CD4-positive, alpha-beta T cell treated with Interleukin-1 beta for 1 hour (primary cell): ENCODE data around the gene HYLS1.

Source experiments
- DNase-seq, 2 donors: peaks; one replicate each; pipeline ENCODE4 v3.0.0-alpha.2; 2020 to 2022

The HYLS1 gene

GRCh38 chr11:125934473-125934872 lies 47.0 kb downstream of the HYLS1 start:
- no peak for DNase-seq

DNA sequence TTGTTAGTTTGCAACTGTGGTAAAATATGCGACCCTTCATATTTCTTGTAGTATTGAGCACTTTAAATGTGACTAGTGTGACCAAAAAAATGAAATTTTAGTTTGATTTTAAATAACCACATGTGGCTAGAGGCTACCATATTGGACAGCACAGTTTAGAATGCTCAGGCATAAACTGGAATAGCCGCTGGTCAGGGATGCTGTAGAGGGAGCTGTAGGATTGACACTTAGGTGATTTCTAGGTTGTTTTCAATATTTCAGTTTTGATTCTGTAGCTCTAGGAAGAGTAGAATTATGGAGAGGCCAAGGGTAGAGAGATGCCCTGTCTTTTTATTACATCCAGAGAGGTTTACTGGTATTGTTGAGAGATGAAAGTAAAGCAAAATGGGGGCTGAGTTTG lies 47.6 kb downstream of the HYLS1 start:
- no peak for DNase-seq

GRCh38 chr11:125935618-125936199 lies 48.2 kb downstream of the HYLS1 start:
- DNase-seq = no peak

DNA sequence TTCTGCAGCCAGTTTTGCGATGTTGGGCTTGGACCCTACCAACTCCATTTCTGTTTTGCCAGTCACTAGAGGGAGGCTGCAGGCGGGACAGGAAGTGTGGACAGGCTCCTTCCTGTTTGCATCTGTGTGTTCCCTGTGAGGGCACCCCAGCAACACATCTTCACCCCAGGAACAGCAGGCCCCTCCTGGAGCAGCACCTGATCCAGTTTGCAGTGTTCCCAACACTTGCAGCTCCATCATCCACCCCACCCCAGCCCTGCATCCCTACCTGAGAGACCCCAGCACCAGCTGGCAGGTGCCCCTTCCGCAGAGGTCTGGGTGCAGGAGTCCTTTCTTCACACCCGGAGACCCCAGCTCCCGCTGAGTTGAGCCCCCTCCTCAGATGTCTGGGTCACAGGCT lies 51.0 kb downstream of the HYLS1 start:
- no peak for DNase-seq

DNA sequence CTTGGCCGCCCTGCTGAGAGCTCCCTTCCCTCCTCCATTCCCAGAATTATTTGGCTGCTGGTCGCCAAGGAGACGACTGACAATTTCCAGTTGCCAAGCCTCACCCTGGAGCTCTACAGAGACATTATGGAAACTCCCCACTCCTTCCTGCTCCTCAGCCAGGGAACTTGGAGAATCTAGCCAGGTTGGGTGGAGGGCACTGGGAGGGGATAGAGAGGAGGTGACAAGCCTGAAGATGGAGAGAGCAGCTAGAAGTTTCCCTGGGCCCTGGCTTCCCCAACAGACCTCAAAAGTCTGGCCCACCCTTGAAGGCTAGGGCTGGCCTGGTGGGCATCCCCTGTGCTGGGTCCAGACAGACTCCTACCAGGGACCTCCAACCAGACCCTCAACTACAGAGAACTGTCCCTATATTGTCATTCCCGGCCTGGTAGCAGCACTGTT lies 51.6 kb downstream of the HYLS1 start:
- no peak for DNase-seq

DNA sequence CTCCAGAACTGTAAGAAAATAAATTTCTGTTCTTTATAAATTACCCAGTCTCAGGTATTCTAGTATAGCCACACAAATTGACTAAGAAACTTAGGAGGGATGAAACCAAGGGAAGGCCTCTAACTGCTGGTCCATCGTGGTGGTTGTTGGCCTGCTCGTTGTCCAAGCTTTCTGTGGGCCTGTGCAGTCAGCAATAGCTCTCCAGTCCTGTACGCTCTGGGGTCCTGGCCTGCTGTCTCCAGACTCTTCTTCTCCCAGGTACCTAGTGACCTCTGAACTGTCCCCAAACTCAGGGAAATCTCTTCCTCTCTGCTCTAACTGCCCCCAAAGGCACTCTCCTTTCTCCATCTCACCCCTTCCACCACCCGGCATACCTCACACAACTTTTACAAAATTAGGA lies 52.7 kb downstream of the HYLS1 start:
- no peak for DNase-seq

GRCh38 chr11:125941267-125941618 lies 53.8 kb downstream of the HYLS1 start:
- DNase-seq = no peak

DNA sequence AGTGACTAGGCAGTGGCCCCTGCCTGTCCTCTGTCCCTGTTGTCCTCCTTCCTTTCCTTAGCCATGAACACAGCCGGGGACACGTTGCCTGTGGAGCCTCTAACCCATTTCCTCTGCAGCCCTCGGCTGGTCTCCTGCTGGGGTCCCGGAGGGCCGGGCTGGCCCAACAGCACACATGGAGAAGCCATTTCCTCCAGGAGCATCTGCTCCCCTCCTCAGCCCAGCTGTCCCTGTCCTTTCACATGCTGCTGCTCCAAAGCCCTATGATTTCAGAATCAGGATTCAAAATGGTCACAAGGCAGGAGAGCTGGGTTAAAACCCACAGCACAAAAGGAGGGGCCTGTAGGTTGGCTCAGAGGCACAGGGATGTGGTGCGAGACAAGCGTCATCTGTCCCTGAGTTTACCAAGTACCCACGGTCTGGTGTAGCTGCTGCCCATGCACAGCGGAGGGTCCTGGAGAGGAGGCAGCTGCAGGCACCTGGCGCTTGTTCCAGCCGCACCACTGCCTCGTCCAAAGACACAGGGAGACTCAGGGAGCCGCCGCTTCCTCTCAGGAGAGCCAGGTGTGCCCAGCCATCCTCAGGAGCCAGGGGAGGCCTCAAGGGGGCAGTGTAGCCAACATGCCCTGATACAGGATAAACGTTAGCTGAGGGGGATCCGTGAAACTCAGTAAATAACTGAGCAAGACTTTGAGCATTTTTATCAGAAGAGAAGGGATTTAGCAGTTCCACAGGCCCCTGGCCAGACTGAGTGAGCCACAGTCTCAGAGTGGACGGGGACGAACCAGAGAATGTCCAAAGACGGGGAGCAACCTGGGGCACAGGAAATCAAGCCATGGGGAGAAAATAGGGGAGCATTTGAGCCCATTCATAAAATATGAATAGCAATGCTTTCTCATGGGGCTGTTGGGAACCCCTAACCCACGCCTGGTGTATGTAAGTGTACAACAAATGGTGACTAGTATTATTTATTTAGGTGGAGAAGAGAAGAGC lies 54.4 kb downstream of the HYLS1 start:
- DNase-seq = peak in 1 of 2 donors; percentile 33

GRCh38 chr11:125942771-125943428 lies 55.4 kb downstream of the HYLS1 start:
- no peak for DNase-seq

DNA sequence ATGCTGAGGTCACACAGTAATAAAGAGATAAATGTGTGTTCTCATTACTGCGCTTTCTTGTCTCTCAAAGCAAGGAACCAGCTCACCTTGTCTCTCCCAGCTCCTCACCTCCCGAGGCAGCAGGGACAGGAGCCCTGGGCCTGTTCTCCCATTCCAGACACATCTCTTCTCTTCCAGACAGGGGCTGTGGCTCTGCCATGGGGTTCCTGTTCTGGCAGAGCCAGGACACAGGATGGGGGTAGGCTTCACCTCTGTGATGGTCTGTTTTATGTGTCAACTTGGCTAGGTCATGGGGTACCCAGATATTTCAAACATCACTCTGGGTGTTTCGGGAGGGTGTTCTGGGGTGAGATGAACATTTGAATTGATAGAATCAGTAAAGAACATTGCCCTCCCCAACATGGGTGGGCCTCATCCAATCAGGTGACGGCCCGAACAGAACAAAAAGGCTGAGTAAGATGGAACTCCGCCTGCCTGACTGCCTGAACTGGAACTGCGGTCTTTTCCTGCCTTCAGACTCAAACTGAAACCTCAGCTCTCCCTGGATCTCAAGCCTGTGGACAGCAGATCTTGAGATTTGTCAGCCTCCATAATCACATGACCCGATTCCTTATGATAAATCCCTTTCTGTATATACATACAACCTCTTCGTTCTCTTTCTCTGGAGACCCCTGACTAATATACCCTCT lies 56.3 kb downstream of the HYLS1 start:
- no peak for DNase-seq

- DNase-seq = no peak
These were observed 57.0 kb downstream of the HYLS1 start for GRCh38 chr11:125944350-125945010.

DNA sequence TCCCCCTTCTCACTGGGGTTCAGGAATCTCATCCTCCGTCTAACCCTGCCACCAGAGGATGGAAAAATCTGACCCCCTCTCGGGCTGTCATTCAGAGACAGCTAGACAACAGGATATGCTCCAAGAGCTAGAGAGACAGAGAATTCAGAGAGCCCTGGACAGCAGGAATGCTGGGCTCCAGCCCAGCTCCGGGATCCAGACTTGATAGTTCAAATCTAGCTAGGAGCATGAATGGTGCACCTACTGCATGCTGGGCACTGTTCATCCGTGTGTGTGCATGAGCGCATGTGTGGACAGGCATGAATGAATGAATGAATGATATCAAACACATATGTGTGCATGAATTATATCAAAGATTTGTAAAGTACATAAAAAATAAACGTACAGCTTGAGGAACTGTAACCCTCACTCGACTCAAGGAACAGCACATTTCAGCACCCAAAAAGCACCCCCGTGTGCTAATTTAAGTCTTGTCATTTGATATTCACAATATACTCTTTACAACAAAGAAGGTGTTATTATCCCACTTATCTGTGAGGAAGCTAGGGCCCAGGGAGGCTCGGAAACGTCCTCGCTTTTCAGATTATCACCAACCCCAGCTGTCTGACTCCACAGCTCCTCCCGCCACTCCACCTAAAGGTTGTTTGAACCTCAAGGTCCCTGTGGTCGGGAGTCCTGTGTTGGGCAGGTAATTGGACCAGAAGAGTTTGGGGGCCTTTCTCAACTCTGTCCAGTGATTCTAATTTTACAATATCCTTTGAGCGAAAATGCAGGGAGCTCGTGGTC lies 57.7 kb downstream of the HYLS1 start:
- no peak for DNase-seq

DNA sequence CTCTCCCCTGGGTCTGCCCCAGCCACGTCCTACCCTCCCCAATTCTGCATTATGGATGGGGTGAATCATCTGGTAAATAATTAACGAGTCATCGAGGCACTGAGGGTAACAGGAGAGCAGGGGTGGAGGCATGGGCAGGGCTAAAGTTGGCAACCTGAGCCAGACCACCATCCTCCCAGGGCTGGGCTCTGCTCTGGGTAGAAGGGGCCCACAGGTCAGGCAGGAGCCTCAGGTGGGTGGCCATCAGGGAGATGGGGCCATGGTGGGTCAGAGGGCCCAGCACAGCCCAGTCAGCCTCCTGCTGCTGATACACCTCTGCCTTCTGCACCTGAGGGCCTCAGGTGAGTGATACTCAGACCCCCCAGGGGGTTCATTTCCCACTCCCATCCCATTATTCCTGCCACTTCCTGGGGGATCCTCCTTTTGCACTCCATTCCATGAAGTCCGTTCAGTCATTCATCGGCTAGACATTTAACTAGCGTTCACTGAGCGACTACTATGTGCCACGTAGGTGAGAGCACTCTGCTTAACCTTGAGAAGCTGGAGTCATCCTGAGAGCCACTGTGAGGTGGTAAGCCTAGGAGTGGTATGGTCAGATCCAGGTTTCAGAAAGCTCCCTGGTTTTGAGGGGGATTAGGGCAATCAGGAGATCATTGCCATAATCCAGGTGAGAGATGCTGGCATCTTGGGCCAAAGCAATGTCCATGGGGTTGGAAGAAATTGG lies 58.5 kb downstream of the HYLS1 start, which contains the start of gene VSIG10L2:
TSS of gene VSIG10L2 (plus strand) at position 248 of the 724 bp plus-strand sequence. CDS start at position 260, 12 bp downstream.
- no peak for DNase-seq

DNA sequence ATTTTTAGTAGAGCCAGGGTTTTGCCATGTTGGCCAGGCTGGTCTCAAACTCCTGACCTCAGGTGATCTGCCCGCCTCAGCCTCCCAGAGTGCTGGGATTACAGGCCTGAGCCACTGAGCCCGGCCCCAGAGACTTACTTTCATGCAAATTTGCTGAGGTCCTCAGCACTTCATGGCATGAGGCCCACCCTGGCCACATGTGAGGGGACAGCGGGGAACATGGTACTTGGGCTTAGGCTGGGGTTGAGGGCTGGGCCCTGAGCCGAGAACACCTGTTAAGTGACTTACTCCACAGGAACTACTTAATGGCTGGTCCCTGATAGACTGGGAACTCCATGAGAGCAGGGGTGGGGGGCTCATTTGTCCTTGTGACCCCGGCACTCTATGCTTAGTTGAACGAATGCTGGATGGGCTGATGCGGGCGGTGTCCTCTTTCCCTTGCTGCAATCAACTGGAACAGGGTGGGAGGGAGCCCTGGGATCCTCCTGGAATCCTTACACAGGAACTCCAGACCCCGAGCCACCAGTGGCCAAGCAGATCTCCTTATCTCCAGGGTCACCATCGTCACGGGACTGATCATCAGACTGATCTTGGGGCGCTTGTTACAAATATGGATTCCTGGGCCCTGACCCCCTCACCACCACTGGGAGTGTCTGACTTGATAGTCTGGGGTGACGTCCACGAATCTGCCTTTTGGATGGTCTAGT lies 59.4 kb downstream of the HYLS1 start:
- no peak for DNase-seq

DNA sequence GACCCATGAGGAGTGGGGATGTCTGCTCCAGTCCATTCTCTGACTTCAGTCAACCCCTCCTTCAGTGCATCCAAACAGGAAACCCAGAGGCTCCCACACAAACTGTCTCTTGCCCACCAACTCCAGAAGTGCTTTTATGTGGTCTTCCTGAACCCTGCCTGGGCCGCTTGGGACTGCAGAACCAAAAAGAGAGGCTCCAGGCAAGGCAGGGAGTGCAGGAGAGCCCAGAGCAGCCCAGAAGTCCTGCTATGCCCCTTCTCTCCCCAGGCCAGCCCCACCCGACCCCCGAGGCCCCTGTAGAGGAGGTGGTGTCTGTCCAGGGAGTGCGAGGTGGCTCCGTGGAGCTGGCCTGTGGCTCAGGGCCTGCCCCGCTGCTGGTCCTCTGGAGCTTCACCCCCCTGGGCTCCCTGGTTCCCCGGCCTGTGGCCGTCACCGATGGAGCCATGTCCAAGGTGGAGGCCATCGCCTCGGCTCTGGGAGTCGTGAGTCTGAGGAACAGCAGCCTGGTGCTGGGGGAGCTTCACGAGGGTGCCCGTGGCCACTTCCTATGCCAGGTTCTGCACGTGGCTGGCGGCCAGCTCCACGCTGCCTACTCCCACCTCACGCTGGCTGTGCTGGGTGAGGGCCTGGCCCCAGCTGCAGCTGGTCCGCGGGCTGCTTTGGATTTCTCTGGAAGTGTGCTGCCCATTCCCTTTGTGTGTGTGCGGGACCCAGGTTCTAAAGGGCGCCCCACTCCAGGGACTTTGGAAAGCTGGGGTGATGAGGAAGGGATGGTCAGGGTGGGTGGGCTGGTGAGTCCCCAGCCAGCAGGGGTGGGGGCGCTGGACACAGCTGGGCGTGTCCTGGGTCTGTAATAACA lies 60.2 kb downstream of the HYLS1 start:
- DNase-seq = no peak

GRCh38 chr11:125948278-125949051 lies 61.0 kb downstream of the HYLS1 start:
- DNase-seq = no peak

DNA sequence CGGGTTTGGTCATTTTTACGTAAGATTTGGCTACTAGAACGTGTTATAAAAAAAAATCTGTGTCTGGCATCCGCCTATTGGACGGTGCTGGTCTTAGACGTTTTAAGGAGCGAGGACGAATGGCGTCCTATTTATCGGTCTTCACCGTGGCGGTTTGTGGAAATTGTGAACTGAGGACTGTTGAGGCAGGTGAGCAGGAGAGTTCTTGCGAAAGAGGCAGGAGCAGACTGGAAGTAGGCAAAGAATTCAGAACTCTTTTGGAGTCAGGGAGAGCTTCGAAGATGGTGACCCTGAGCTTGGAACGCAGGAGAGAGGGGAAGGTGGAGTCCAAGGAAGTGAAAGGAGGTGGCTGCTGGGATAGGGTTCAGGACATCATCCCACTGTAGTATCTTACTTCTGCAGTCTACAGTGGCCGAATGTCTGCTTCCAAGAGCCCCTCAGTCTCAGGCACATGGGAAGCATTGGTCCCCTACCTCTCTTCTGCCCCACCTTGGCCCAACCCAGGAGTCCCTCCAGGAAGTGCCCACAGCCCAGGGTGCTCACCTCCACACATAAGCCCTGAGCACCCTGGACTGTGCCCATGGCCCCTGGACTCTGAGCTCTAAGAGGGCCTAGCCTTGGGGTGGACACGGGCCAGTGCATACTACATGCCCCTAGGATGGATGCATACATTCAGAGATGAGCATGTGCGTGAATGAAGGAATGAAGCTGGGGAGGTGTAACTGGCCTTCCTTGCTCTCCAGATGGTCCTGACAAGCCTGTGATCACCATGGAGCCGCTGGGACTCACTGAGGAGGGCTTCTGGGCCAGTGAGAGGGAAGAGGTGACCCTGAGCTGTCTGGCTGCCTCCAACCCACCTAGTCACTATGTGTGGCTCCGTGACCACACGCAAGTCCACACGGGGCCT lies 62.1 kb downstream of the HYLS1 start:
- DNase-seq = no peak

- no peak for DNase-seq
These were observed 62.7 kb downstream of the HYLS1 start for GRCh38 chr11:125950178-125950490.
